ENCODE data around the gene C1orf185.

Gene C1orf185

DNA sequence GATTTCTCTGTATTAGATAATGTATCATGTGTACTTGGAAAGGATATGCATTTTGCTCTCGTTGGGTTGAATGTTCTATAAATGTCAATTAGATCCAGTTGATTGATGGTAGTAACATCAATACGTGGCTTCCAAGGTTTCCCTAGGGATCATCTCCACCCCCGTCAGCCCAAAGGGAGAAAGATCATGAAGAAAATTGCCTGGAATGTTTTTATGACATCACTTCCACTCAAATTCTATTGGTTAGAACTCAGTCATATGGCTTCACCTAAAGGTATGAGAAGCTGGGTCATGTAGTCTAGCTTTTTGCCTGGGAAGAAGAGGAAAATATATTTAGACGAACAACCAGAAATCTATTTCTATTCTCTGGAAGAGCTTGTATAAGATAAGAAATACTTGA is at the start of gene C1orf185:
C1orf185 (plus strand) TSS at position 253 of the 400 bp plus-strand sequence; CDS start at position 259, 6 bp downstream.
- peaks cover 10% of the 10 kb centered on the region for H3K27me3 Mint-ChIP-seq
- H3K4me1 Mint-ChIP-seq (ENCODE audit: low read depth), result peaks cover 4% of the 10 kb centered on the region
- no peak within 1 kb of the TSS for H3K4me3 Mint-ChIP-seq
- H3K36me3 Mint-ChIP-seq (ENCODE audit: low read depth), result no peaks in the 10 kb centered on the region
- DNase-seq, result no peak
- H3K9me3 Mint-ChIP-seq, result no peaks in the 10 kb centered on the region
- no peak within 1 kb of the TSS for H3K27ac Mint-ChIP-seq

GRCh38 chr1:51058858-51059257 is 43.2 kb upstream of the C1orf185 start:
- Mint-ChIP-seq H3K4me3 (no peak overlapping the region), H3K27me3 (peaks cover 12% of the 10 kb centered on the region), H3K27ac (no peak overlapping the region), H3K9me3 (peaks cover 4% of the 10 kb centered on the region), H3K36me3 (ENCODE audit: low read depth) (no peaks in the 10 kb centered on the region), H3K4me1 (ENCODE audit: low read depth) (no peaks in the 10 kb centered on the region)
- no peak for DNase-seq

DNA sequence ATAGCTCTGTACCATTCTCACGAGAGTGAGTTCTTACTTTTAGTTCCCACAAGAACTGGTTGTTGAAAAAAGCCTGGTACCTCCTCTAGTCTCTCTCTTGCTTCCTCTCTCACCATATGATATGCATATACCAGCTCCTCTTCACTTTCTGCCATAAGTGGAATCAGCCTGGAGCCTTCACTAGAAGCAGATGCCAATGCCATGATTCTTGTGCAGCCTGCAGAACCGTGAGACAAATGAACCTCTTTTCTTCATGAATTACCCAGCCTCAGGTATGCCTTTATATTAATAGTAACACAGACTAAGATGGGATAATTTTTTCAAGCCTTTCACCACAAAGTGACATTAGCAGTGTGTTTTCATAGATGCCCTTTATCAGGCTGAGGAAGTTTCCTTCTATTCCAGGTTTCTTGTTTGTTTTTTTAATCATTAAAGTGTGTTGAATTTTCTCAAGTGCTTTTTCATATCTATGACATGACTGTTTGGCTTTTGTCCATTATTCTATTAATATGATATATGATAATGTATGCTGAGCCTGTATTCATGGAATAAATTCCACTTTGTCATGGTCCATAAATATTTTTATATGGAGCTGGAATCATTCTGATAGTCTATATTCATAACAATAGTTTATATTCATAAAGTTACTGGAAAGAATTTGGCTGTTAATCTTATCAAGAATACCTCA is 40.7 kb upstream of the C1orf185 start:
- Mint-ChIP-seq H3K4me1 (ENCODE audit: low read depth) (no peaks in the 10 kb centered on the region), H3K36me3 (ENCODE audit: low read depth) (no peaks in the 10 kb centered on the region), H3K4me3 (no peak overlapping the region), H3K27ac (no peak overlapping the region), H3K27me3 (peaks cover 19% of the 10 kb centered on the region), H3K9me3 (peaks cover 4% of the 10 kb centered on the region)
- no peak for DNase-seq

- Mint-ChIP-seq H3K27ac (no peak overlapping the region), H3K36me3 (ENCODE audit: low read depth) (no peaks in the 10 kb centered on the region), H3K27me3 (peaks cover 18% of the 10 kb centered on the region), H3K9me3 (peaks cover 2% of the 10 kb centered on the region), H3K4me3 (no peak overlapping the region), H3K4me1 (ENCODE audit: low read depth) (no peaks in the 10 kb centered on the region)
- DNase-seq, result no peak
Measured at GRCh38 chr1:51063121-51063520, 38.9 kb upstream of the C1orf185 start.

GRCh38 chr1:51070011-51070410 is 32.0 kb upstream of the C1orf185 start:
- Mint-ChIP-seq H3K36me3 (ENCODE audit: low read depth) (no peaks in the 10 kb centered on the region), H3K27ac (no peak overlapping the region), H3K27me3 (peaks cover 31% of the 10 kb centered on the region), H3K9me3 (no peaks in the 10 kb centered on the region), H3K4me1 (ENCODE audit: low read depth) (no peaks in the 10 kb centered on the region), H3K4me3 (no peak overlapping the region)
- DNase-seq, result no peak

- no peak overlapping the region for H3K27ac Mint-ChIP-seq
- H3K4me1 Mint-ChIP-seq (ENCODE audit: low read depth), result no peaks in the 10 kb centered on the region
- no peak overlapping the region for H3K4me3 Mint-ChIP-seq
- no peak for DNase-seq
- no peaks in the 10 kb centered on the region for H3K36me3 Mint-ChIP-seq (ENCODE audit: low read depth)
- no peaks in the 10 kb centered on the region for H3K9me3 Mint-ChIP-seq
- H3K27me3 Mint-ChIP-seq, result peaks cover 31% of the 10 kb centered on the region
Measured at GRCh38 chr1:51070640-51071039, 31.4 kb upstream of the C1orf185 start.

DNA sequence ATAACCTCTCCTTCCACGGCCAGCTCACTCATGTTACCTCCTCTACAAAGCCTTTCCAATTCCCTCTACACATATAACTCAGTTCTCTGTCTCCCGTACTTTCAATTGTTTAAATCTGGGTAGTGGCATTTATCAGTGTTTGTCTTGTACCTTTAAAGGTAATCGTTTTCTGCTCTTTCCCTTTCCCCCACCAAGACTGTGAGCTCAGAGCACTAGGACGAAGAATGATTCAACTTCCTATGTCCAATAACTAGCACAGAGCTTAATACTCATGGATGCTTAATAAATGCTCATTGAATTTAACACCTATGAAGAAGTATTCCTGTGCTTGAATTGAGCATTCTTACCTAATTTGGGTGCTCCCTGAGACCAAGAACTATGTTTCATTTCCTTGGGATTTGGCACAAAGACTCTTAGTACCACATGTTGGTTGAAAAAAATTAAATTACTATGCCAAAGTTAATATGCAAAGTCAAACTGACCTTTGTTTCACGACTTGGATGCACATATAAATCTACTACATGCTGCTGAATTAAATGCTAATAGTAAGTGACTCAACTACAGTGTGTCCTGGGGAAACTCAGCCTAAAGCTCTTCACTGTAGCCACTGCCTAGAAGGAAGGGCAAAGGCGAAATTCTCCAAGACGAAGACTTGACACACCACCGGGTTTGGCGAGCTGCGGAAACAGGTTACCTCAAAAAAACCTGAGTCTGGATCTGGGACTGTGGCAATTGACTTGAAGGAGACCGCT is 30.6 kb upstream of the C1orf185 start:
- Mint-ChIP-seq H3K9me3 (no peaks in the 10 kb centered on the region), H3K27ac (no peak overlapping the region), H3K4me3 (no peak overlapping the region), H3K36me3 (ENCODE audit: low read depth) (no peaks in the 10 kb centered on the region), H3K4me1 (ENCODE audit: low read depth) (no peaks in the 10 kb centered on the region), H3K27me3 (peaks cover 23% of the 10 kb centered on the region)
- DNase-seq, result no peak

GRCh38 chr1:51072043-51072439 is 30.0 kb upstream of the C1orf185 start:
- Mint-ChIP-seq H3K4me1 (ENCODE audit: low read depth) (no peaks in the 10 kb centered on the region), H3K9me3 (no peaks in the 10 kb centered on the region), H3K4me3 (no peak overlapping the region), H3K36me3 (ENCODE audit: low read depth) (no peaks in the 10 kb centered on the region), H3K27ac (no peak overlapping the region), H3K27me3 (peaks cover 22% of the 10 kb centered on the region)
- DNase-seq, result no peak

DNA sequence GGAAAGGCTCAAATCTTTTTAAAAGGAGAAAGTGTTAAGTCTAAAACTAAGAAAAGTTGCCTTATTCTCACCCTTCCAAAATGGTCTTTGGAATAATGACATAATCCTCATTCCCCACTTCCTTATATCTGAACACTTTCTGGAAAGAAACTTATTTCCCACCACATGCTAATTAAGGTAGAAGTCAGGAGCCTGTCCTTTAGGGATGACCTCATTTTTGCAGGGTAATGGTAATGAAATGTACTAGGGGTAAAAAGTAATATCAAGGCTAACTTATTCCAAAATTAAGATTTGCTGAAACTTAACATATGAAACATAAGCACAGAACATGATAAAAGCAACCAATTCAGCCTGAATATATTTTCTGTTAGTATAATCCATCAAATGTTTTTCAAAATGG is 29.4 kb upstream of the C1orf185 start:
- no peak for DNase-seq
- H3K36me3 Mint-ChIP-seq (ENCODE audit: low read depth), result no peaks in the 10 kb centered on the region
- peaks cover 22% of the 10 kb centered on the region for H3K27me3 Mint-ChIP-seq
- no peak overlapping the region for H3K27ac Mint-ChIP-seq
- H3K4me3 Mint-ChIP-seq, result no peak overlapping the region
- no peaks in the 10 kb centered on the region for H3K4me1 Mint-ChIP-seq (ENCODE audit: low read depth)
- no peaks in the 10 kb centered on the region for H3K9me3 Mint-ChIP-seq

DNA sequence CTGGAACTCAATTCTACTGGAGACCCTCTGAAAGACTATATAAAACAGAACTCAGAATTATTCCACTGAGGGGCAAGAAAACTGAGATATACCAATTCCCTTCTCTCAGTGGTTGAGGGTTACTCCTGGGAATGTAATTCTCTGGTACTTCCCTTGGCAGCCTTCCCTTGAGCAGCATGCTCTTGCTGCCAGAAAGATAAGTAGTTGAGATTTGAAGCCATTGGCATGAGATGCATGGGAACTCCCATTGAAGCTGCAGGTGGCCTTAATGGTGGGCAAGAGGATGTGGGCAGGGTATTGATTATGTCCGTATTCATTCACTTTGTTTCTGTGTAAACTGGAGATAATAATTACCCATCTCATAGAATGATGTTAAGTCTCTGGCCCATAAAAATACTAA is 28.6 kb upstream of the C1orf185 start:
- Mint-ChIP-seq H3K4me1 (ENCODE audit: low read depth) (no peaks in the 10 kb centered on the region), H3K27ac (no peak overlapping the region), H3K36me3 (ENCODE audit: low read depth) (no peaks in the 10 kb centered on the region), H3K9me3 (no peaks in the 10 kb centered on the region), H3K4me3 (no peak overlapping the region), H3K27me3 (peaks cover 23% of the 10 kb centered on the region)
- no peak for DNase-seq

DNA sequence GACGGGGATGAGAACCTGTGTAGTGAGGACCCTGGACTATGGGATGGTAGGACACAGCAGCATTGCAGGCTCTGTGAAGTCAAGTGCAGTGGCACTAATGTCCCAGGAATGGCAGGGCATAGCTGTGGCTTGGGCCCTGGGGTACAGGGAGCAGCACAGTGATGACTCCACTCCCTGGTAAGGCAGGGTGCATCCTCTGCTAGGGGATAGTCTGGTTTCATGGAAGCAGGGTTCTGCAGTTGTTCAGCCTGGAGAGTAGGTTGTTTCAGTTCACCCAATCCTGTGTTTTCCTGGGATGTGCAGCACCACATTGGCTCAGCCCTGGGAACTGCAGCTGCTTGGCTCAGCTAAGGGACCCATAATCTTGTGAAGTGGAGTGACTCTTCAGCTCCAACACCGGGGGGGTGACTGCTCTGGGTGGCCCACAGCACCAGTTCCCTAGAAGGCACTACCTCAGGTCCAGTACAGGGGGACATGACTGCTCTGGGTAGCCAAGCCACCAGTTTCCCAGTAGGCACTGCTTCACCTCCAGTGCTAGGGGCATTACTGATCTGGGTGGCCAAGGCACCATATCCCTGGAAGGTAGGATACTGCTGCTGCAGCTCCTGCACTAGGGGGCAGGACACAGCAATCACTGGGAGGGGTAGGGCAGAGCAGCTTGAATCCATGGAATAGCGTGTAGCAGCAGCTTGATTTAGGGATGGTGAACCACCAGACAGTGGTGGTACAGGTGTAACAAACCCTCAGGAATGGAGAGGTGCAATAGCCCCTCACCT is 15.3 kb upstream of the C1orf185 start:
- Mint-ChIP-seq H3K9me3 (peaks cover 5% of the 10 kb centered on the region), H3K4me1 (ENCODE audit: low read depth) (no peaks in the 10 kb centered on the region), H3K36me3 (ENCODE audit: low read depth) (no peaks in the 10 kb centered on the region), H3K27ac (no peak overlapping the region), H3K27me3 (peaks cover 58% of the 10 kb centered on the region), H3K4me3 (no peak overlapping the region)
- no peak for DNase-seq

DNA sequence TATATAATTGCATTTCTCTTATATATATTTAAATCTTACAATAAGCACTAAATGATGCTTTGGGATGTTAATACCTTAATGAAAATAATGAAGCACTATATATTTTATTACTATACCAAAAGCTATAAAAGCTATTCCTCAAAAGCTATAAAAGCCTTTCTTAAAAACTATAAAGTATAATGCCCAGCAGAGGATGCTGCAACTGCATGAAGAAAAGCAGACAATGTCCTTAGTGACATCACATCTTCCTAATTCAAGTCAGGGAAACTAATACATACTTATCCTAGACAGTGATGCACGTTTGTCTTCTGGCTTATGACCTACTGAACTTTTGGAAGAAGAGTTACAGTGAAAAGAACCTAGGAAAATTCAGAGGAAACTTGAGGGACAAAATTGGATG is 13.6 kb upstream of the C1orf185 start:
- Mint-ChIP-seq H3K4me1 (ENCODE audit: low read depth) (no peaks in the 10 kb centered on the region), H3K4me3 (no peak overlapping the region), H3K27ac (no peak overlapping the region), H3K9me3 (peaks cover 8% of the 10 kb centered on the region), H3K27me3 (peaks cover 54% of the 10 kb centered on the region), H3K36me3 (ENCODE audit: low read depth) (no peaks in the 10 kb centered on the region)
- no peak for DNase-seq

DNA sequence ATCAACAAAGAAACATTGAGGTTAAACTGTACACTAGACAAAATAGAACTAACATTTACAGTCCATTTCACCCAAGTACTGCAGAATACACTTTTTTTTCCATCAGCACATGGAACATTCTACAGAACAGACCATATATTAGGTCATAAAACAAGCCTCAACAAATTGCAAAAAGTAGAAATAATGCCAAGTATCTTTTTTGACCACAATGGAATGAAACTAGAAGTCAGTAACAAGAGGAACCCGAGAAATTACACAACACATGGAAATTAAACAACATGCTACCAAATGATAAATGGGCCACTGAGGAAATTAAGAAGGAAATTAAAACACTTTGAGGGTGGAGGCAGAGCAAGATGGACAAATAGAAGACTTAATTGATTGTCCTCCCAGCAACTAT is 8.4 kb upstream of the C1orf185 start:
- DNase-seq, result no peak

DNA sequence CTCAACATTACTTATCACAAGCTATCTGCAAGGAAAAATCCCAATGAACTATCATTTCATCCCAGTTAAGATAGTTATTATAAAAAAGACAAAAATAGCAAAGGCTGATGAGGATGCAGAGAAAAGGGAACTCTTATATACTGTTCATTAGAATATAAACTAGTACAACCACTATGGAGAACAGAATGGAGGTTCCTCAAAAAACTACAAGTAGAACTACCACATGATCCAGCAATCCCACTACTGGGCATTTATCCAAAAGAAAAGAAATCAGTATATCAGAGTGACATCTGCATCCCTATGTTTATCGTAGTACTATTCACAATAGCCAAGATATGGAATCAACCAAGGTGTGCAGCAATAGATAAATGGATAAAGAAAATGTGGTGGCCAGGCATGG is 4.9 kb upstream of the C1orf185 start:
- peaks cover 6% of the 10 kb centered on the region for H3K9me3 Mint-ChIP-seq

More for the DNA sequence above, 8.4 kb upstream of the C1orf185 start:
- Mint-ChIP-seq H3K27ac (no peak overlapping the region), H3K27me3 (peaks cover 57% of the 10 kb centered on the region), H3K9me3 (peaks cover 12% of the 10 kb centered on the region), H3K4me1 (ENCODE audit: low read depth) (no peaks in the 10 kb centered on the region), H3K4me3 (no peak overlapping the region), H3K36me3 (ENCODE audit: low read depth) (no peaks in the 10 kb centered on the region)

More for the DNA sequence above, 4.9 kb upstream of the C1orf185 start:
- no peak for DNase-seq
- Mint-ChIP-seq H3K36me3 (ENCODE audit: low read depth) (no peaks in the 10 kb centered on the region), H3K27ac (no peak overlapping the region), H3K27me3 (peaks cover 45% of the 10 kb centered on the region), H3K4me1 (ENCODE audit: low read depth) (peaks cover 4% of the 10 kb centered on the region), H3K4me3 (no peak overlapping the region)
